Loucy (cell line): ENCODE measurements around the gene AP4B1.

Experiments used
- EZH2phosphoT487 ChIP-seq: fragments of 200-600 bp; IDR thresholded peaks from 2 replicates; pipeline ENCODE4 v1.6.1; 2018; ENCODE audit warnings: antibody characterized with exemption, mild to moderate bottlenecking, moderate library complexity, borderline replicate concordance
- TF ChIP-seq, protein P1 (sequence below): fragments of 200-600 bp; sonication (generic); conservative IDR thresholded peaks from 2 replicates; pipeline ENCODE4 v1.5.1; 2014; ENCODE audit warnings: mild to moderate bottlenecking, antibody characterized with exemption, low read length

DNA sequence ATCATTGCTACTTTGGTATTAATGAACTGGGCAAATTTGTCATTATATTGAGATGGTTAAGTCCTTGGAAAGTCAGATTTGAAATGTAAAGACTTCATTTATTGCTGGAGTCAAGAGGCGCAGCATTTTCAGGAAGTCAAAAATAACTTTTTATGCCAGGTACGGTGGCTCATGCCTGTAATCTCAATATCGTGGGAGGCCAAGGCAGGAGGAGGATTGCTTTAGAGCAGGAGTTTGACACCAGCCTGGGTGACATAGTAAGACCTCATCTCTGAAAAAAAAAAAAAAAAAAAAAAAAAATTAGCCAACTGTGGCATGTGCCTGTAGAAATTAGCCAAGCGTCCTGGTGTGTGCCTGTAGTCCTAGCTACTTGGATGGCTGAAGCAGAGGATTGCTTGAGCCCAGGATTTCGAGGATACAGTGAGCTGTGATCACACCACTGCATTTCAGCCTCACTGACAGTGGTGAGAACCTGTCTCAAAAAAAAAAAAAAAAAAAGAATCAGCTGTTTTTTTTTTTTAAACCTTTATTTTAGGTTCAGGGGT is 30.0 kb upstream of the AP4B1 start:
- TF ChIP-seq, protein P1, sequence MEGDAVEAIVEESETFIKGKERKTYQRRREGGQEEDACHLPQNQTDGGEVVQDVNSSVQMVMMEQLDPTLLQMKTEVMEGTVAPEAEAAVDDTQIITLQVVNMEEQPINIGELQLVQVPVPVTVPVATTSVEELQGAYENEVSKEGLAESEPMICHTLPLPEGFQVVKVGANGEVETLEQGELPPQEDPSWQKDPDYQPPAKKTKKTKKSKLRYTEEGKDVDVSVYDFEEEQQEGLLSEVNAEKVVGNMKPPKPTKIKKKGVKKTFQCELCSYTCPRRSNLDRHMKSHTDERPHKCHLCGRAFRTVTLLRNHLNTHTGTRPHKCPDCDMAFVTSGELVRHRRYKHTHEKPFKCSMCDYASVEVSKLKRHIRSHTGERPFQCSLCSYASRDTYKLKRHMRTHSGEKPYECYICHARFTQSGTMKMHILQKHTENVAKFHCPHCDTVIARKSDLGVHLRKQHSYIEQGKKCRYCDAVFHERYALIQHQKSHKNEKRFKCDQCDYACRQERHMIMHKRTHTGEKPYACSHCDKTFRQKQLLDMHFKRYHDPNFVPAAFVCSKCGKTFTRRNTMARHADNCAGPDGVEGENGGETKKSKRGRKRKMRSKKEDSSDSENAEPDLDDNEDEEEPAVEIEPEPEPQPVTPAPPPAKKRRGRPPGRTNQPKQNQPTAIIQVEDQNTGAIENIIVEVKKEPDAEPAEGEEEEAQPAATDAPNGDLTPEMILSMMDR = no peak
- TF ChIP-seq EZH2phosphoT487 = no peak
